ENCODE data around the gene SPATA20.

The SPATA20 gene

DNA sequence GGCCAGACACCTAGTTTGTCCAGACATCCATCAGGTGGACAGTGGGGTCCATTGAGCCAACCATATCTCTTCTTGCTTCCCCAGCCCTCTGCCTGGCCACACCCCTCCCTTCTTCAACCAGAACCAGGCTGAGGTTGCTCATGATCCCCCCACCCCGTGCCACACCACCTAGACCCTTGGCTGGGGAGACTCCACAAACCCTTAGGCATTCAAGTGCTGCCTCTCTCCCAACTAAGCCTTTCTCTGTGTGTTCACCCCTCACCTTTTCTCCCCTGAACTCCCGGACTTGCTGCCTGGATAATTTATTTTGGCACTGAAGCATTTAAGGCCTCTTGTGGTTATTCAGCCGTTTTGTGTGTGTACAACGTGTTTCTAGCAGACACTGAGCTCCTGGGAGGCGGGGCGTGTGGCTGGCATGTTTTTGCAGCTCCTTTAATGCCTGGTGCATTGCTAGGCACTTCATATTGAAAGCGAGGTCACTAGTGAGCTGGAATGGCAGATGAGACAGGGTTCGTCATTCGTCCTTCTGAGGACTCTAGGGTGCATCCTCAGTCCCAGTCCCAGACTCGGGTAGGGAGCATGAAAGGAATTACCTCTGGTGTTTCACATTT is 42.2 kb downstream of the SPATA20 start:
- TF ChIP-seq, protein P1, sequence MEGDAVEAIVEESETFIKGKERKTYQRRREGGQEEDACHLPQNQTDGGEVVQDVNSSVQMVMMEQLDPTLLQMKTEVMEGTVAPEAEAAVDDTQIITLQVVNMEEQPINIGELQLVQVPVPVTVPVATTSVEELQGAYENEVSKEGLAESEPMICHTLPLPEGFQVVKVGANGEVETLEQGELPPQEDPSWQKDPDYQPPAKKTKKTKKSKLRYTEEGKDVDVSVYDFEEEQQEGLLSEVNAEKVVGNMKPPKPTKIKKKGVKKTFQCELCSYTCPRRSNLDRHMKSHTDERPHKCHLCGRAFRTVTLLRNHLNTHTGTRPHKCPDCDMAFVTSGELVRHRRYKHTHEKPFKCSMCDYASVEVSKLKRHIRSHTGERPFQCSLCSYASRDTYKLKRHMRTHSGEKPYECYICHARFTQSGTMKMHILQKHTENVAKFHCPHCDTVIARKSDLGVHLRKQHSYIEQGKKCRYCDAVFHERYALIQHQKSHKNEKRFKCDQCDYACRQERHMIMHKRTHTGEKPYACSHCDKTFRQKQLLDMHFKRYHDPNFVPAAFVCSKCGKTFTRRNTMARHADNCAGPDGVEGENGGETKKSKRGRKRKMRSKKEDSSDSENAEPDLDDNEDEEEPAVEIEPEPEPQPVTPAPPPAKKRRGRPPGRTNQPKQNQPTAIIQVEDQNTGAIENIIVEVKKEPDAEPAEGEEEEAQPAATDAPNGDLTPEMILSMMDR (IDR thresholded peaks at IDR 0.05; ENCODE audit: low read depth, low read length, missing control alignments): no peak
- no peak overlapping the region for H3K4me3 ChIP-seq (replicated peaks; ENCODE audit: low read depth, low read length)
- no peak for DNase-seq (ENCODE audit: extremely low read depth, low read depth)

DNA sequence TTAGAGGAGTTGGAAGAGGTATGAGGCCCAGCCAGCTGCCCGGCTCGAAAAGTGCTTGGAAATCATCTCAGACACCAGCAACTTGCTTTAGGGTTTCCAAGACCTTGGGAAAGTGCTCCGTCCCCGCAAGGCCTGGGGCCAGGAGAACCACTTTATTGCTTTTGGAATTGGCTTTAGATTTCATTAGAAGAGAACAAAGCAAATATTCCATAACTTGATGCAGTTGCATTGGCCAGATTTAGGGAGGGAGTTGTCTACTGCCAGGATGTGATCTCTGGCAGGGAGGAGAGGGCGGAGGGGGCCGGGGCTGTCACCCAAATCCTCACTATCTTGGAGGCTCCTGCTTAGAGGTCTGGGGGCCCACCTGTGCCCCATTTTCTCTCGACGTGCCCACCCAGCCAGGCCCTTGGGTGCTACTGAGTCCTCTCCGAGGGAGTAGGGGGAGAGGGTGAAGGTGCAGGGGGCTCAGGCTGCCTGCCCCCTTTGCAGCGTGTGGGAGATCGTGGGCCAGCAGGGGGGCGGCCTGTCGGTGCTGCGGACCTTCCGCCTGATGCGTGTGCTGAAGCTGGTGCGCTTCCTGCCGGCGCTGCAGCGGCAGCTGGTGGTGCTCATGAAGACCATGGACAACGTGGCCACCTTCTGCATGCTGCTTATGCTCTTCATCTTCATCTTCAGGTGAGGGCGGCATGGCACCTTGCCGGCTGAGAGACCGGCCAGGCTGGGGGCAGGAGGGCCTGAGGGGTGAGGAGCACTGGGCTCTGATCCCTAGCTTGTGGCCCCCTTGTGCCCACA is 44.2 kb downstream of the SPATA20 start:
- no peak overlapping the region for H3K4me3 ChIP-seq (replicated peaks; ENCODE audit: low read depth, low read length)
- no peak for DNase-seq (ENCODE audit: extremely low read depth, low read depth)
- TF ChIP-seq, protein P1 (IDR thresholded peaks at IDR 0.05; ENCODE audit: low read depth, low read length, missing control alignments): no peak

DNA sequence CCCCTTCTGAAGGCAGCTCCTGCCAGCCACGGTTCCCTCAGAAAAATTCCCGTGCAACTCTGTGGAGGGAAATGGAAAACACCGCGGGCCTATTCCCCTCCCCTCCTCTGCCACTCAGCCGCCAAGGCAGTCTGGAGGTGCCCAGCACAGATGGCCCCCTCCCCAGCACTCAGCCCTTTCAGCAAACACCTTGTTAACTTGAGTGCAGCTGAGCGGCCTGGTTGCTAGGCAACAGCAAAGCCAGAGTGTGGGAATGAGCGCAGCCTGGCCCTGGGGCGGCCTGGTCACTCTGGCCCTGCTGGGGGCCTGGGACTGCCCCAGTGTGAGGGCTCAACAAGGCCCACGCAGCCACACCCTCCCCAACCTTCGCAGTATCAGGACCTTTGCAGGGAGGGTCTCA is 46.3 kb downstream of the SPATA20 start:
- DNase-seq (ENCODE audit: extremely low read depth, low read depth): no peak
- TF ChIP-seq, protein P1 (IDR thresholded peaks at IDR 0.05; ENCODE audit: low read depth, low read length, missing control alignments): no peak
- no peak overlapping the region for H3K4me3 ChIP-seq (replicated peaks; ENCODE audit: low read depth, low read length)

DNA sequence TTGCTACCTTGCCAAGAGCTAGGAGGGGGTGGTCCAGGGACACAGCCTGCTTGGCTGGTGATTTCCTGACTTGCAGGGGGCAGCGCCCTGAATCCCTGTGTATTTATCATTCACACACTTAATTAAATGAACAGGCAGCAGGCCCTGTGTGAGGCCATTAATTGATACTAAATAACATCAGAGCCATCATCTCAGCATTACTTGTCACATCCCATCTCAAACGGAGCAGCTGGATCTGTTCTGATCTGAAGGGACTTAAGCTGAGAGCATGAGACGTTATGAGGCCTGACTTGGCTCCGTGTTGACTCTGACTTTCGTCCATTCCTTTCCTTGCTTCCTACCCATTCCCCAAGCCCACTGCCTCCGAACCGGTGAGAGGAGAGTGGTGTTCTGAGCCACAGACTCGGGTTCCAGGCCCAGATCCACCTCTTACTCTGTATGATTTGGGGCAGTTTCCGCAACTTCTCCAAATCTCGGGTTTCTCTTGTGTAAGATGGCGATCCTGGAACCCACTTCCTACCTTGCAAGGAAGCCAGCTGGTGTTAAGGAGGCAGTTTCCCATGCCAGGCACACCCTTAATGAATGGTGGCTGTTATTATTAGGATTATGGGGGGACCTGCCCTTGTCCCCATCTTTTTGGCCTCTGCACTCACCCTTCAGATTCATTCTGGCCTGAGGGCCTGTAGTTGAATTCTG is 47.3 kb downstream of the SPATA20 start:
- H3K4me3 ChIP-seq (replicated peaks; ENCODE audit: low read depth, low read length): no peak overlapping the region
- no peak for DNase-seq (ENCODE audit: extremely low read depth, low read depth)
- TF ChIP-seq, protein P1 (IDR thresholded peaks at IDR 0.05; ENCODE audit: low read depth, low read length, missing control alignments): no peak

DNA sequence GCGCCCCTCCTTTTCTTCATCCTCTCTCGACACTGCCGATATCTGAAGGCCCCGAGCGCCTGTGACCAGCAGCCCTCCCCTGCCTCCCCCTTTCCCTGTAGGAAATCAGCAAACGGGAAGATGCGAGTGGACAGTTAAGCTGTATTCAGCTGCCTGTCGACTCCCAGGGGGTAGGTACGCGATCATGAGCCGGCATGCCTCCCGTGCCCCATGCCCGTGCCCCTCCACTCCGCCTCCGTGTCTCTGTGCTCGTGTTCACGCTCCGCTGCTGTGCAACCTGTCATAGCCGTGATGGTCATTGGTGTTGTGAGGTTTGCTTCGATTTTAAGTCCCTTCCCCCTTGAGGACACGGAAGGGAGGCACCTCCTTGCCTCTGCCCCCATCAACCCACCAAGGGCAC is 47.9 kb downstream of the SPATA20 start:
- H3K4me3 ChIP-seq (replicated peaks; ENCODE audit: low read depth, low read length): no peak overlapping the region
- DNase-seq (ENCODE audit: extremely low read depth, low read depth): no peak
- TF ChIP-seq, protein P1 (IDR thresholded peaks at IDR 0.05; ENCODE audit: low read depth, low read length, missing control alignments): no peak

DNA sequence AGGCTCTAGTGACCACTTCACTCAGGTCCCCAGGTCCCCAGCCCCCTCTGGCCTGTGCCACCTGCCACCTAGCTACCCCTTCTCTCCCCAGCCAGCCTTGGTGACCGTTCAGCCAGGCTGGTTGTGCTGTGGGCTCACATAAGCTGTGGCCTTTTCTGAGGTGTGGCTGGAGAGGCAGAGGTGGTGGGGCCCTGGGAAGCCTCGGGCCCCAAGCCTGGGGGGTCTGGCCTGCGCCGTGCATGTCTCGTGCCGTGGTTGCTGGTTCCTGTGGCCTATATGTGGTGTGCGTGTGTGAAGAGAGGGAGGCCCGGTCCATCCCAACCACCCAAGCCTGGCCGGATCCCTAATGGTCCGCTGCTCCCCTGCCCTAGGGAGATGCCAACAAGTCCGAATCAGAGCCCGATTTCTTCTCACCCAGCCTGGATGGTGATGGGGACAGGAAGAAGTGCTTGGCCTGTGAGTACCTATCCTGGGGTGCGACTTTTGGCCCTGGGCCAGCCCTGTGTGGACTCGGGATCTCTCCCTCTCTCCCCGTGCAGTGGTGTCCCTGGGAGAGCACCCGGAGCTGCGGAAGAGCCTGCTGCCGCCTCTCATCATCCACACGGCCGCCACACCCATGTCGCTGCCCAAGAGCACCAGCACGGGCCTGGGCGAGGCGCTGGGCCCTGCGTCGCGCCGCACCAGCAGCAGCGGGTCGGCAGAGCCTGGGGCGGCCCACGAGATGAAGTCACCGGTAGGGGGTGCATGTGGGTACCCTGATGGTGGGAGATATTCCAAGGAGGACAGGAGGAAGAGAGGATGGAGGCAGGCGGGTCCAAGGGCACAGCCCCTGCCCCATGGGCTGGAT is 49.4 kb downstream of the SPATA20 start:
- TF ChIP-seq, protein P1 (IDR thresholded peaks at IDR 0.05; ENCODE audit: low read depth, low read length, missing control alignments): peak; percentile 44
- DNase-seq (ENCODE audit: extremely low read depth, low read depth): no peak
- H3K4me3 ChIP-seq (replicated peaks; ENCODE audit: low read depth, low read length): no peak overlapping the region

Measured in HFF-Myc (cell line).